GM19372 (cell line): Measurements from ENCODE around the gene CISTR.

Experiments
- ATAC-seq: cut with Tn5 transposase; IDR thresholded peaks from one replicate; pipeline ENCODE4 v1.9.1; 2021; ENCODE audit warnings: mild to moderate bottlenecking, low read depth, moderate library complexity; ENCODE audit not compliant: unreplicated experiment

The CISTR gene

DNA sequence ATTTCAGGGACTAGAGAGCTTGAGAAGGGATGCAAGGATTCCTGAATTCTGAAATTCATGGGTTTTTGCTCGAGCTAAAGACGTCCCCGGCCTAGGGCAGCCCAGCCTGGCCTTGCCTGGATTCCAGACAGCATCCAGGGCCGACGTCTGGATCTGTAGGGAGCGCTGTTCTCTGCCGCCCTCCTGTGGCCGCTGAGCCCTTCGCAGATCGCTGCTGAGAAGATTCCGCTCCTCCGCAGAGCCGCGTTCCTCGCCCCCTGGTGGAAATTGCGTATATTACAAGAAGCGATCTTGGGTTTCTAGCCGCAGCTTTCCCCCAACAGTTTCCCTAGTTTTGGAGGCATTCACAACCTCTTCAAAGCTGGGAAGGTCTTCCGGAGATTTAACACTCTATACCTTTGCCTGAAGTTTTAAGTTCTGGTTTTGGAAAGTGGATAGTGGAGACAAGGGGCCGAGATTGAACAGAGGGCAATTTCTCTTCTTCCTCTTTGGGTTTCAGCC is 5.1 kb downstream of the CISTR start:
- ATAC-seq: peak; percentile 52

DNA sequence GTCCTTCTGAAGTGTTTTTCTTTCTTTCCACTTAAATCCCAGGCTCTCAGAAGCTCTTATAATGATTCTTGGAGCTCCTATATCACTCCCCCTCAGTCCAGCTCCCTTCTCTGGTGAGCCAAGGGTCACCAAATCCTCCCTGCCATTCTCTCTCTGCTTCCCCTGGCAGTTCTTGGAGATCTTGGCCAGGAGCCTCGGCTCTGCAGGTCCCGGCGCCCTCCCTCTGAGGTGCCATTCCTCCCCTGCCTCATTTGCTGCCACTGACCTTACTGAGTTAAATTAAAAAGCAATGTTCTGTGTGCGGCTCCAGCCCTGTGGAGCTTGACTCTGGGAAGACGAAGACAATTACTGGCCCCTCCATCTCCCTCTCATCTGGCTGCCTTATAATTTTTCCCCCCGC is 7.0 kb downstream of the CISTR start:
- ATAC-seq: no peak

DNA sequence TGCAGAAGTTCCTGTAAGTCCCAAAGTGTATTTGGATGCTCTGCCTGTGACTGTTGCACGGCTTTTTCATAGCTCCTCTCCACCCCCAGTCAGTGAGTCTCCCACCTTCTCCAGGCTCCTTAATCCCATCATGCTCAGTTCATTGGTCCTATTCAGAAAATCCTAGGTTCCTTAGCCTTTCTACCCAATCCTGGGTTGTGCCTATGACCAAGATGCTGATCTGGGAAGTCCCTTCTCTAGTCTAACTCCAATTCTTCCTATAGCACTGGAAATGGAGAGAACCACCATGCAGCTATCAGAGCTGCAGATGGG is 7.7 kb downstream of the CISTR start:
- no peak for ATAC-seq

DNA sequence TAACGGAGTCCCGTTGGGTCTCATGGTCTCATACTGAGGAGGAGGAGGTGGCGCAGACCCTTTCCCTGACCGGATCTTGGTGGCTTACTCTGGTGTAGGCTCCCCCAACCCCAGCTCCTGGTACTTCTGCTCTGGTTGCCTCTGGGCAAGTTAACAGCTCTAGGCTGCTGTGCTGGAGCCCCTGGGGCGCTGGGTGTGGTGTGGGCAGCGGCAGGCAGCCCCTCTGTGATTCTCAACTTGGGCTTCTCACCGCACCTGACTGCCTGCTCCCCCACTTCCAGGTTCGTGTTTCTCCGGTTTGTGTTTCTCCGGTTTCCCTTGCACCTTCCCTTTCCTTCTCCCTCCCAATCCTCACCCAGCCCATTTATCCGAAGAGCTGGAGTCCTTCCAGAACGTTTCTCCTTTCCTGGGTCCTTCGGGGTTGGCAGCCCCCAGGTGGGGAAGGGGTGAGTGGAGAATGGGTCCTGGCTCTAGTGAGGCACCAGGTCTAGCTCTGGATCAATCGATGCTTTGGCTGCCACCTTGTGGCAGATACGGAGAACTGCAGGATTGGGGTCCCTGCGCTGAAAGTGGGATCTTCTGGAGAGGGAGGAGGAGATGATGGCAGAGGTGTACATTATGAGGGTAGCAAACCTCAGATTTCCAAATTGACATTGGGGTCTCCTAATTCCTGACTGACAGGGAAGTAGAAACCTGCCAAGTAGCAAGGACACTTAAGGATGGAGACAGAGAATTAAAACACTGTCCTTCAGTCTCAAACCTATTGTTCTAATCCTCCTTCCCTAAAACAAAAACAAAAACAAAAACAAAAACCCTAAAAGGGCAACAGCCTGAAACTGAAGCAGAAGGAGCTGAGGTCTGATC is 8.3 kb downstream of the CISTR start:
- no peak for ATAC-seq

DNA sequence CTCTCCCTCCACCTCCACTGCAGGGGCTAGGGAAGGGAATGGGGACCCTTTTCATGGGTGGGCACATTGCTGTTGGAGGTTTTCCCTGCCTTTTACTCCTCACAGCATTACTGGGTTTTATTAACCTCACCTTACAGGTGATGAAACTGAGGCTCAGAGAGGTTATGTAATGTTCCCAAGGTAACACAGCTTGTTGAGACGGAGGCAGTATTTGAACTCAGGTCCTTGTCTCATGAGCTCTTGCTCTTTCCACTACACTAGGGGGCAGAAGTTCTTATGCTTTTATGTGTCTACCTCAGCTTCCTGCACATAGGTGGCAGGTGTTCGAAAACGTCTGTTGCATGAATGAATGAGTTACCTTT is 11.7 kb downstream of the CISTR start:
- no peak for ATAC-seq

DNA sequence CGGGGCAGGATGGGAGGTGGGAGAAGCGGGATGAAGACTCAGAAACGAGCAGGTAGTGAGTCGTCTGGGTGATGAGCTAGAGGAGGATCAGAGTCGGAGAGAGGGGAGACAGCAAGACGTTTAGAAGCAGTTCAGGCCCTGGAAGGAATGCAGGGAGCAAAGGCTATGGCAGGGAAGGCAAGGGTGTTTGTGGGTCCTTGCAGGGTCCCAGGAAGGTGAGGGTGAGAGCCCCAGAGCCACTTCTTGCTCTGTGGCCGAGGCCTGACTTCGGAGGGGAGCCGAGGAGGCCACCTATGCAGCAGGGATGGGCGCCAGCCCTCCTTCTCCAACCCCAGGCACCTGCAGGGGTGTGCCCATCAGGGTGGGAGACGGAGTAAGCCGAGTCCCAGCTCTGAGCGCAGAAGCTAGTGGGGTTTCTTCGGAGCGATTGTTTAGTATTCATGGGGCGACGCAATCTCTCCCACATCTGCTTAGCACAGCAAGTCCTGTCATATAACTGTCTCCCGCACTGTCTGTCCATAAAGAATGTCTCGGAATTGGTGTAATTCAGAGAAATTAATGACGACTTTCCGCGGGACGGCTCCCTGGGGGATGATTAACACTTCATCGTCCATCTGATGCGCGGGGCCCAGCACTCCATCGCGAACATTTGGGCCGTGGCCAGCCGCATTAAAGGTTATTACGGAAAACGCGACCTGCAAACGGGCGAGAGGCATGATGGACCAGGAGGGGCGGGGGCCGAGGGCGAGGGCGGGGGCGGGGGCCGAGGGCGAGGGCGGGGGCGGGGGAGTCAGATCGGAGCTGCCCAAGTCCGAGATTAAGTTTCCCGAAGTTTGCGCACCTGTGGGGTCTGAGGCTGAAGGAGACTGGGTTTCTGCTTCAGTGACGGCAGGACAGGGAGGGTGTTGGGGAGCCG is 12.3 kb downstream of the CISTR start:
- ATAC-seq: no peak

DNA sequence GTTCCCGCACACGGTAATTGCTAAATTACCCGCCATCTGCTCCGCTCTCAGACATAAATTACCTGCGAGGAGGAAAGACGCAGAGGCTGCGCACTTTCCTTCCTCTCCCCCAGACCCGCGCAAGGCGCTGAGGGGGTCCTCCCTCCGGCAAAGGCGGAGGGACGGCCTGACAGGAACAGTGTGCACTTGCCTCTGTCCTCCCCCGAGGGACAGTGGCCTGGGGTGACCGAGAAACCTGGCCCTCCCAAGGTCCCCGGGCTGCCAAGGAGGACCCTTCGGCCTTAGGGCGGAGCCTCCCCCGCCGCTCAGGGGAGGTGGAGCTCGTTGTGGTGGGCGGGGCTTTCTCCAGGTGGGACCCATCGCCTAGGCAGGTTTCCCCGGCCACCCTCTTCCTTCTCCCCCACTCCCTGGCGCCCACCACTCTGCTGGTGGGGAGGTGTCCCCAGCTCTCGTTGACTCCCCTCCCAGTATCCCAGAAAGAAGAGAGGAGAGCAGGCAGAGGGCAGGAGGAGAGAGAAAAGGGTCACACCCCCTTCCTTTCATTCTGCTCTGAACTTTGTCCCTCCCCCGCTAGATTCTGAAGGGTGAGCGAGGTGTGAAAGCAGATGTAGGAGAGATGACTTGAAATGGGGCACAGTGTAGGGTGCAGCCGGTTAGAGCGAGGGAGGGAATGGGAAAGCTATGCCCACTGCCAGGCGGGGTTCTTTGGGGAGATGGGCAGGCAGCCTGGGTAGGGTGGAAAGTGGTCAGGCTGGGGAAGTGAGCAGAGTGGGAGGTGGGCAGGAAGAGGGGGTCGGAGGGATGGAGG is 13.2 kb downstream of the CISTR start:
- no peak for ATAC-seq

DNA sequence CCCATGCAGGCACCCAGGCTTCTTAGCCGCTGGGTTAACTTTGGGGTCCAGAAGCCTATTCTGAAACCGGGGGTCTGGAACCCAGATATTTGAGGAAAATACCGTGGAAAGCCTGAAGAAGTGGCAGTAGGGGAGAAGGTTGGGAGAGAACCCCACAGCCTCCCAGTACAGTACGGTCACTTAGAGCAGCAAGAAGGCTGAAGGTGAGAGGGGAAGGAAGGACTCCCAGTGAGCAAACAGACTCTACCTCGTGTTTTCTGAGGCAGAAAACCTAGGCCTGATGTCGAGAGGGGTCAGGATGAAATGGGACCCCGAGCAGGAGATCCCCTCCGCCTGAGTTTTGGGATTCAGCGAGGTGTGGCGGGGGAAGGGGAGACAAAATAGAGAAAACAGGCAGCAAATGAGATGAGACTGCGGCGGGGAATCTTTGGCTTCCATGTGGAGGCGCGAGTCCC is 13.8 kb downstream of the CISTR start:
- no peak for ATAC-seq

DNA sequence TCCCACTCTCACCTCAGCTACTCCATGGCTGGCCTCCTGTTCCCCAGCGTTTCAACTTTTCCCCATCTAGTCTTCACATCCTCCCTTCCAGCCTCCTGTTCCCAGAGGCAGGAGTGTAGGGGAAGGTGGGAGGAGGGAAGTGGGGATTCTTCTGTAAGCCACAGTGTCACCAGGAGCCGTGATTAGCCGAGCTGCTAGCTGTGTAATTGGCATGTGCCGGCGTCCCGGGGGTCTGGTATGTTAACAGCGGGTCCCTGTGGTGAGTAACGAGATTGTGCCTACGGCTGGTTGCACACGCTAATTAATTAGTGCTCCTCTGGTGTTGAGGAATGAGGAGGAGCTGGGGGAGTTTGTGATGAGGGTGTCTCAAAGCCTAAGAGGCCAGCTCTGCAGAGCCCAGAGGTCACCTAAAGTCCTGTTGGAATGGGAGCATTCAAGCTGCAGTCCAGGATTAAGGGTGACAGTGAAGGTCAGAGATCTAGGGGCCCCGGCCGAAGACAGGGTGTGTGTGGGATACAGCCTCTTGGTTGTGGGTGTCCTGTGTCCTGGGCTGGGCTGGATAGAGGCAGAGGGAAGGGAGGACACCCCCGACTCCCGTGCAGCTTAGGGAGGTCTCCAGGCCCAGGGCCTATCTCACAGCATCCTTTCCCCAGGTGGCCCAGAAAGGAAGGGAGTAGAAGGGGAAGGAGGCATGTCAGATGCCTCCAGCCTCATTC is 14.5 kb downstream of the CISTR start:
- no peak for ATAC-seq

DNA sequence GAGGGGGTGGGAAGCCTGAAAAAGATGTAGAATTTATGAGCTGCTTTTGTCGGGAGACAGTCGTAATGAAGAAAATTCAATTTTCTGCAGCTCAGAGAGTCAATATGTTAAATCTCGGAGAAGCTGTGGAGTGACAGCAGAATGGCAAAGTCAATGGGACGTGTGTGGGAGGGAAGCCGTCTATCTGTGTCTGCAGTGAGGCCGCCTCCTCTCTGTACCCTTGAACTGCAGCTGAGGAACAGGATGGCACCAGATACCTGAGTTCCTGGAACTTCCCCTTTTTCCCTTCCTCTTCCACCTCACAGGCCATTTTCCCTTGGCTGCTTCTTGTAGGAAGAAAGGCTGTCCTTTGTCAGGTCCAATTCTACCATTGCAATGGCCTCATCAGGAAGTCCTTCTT is 15.2 kb downstream of the CISTR start:
- ATAC-seq: no peak

DNA sequence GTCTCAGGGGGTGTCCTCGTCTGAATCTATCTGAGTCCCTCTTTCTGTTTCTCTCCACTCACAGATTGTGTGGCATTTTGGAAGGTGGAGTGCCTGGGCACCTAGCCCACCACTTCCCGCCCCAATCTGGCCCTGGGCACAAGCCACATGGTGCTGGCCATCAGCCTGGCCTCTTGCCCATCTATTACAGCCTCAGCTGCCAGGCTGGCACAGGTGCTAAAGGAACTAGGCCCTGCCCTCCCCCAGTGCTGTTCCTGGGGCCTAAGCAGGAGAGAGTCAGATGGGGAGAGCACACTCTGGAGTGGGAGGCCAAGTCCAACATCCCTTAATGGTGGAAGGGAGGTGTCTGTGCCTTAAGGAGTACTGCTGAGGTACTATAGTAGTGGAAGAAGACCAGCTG is 16.2 kb downstream of the CISTR start:
- ATAC-seq: no peak

DNA sequence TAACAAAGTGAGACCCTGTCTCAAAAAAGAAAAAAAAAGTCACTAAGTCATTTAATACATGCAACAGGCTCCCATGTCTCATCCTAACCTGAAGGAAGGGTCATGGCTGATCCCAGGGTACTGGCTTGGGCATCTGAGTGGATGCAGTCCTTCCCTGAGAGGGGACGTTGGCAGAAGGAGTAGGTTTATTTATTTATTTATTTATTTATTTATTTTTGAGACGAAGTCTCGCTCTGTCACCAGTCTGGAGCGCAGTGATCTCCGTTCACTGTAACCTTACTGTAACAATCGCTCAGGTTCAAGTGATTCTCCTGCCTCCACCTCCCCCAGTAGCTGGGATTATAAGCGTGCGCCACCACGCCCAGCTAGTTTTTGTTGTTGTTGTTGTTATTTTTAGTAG is 17.4 kb downstream of the CISTR start:
- no peak for ATAC-seq

DNA sequence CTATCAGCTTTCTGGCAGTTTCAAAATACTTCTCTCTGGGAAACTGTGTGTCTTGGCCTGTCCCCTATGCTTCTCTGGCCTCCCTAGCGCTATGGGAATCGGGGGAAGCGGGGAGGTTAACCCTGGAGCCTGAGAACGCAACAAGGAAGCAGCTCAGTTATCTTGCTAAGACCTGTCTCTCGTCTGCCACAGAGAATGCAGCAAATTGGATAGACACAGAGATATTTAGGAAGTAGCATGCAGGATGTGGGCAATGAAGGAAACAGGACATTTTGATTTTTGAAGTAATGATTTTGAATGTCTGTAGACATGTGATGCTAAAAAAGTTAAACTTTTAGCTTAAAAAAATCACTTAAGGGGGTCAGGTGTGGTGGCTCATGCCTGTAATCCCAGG is 18.0 kb downstream of the CISTR start:
- ATAC-seq: no peak

DNA sequence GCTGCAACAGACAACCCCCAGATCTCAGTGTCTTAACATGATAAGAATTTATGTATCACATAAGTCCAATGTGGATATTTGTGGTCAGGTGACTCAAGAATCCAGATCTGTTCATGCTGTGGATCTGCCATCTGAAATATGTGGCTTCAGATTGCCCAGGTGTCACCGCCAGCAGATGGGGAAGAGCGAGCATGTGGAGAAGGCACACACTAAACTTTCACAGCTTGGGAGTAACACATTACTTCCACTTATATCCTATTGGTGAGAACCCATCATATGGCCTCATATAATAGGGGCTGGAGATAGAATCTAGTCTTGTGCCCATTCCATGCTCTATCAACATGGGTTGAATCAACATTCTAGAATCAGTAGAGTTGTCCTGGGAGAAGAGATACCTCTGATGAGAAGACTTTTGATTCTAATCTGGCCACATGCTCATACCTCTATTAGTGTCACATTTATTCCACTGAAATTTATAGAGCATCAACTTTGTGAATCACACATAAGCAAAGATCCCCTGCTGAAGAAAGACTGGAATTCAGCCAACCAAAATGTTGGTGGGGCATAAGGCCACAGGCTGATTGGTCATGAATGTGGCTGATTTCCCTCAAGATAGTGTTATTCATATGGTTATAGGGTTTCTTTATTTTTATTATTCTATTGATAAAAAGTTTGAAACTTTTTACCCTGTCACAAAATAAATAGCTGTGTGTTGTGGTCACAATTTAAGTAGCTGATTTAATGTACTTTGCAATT is 18.6 kb downstream of the CISTR start:
- no peak for ATAC-seq

DNA sequence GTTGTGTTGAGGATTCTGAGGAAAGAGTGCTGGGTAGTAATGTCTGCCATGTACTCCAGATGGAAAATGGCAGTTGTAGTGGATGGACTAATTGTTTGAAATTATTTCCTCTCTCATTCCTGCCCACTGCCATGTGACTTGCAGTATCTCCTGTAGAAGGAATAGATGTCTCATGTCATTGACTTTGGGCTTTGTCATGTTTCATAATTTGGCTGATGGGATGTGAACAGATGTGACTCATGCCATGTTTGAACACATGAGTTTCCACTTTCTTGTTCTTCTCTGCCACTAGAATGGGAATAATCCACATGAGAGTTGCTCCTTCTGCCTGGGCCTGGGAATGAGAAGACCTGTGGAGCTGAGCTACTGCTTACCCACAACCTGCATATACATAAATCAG is 22.1 kb downstream of the CISTR start:
- no peak for ATAC-seq

DNA sequence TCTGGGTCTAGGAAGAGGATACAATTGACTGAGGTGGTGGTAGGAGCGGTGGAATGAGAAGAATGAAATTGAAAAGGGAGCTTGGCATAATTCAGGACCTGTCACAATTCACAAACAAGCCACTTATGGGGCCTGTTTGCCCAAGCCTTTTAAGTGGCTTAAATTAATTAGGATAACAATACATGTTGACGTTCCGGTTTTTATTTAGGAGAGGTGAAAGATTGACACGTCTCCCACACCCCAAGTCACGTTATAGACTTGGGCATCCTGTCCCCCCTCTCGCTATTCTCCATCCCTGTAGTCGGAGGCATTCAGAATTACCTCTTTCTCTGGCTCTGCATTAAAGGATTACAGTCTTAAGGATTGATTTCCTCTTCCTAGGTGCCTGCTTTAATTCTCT is 23.6 kb downstream of the CISTR start:
- no peak for ATAC-seq

DNA sequence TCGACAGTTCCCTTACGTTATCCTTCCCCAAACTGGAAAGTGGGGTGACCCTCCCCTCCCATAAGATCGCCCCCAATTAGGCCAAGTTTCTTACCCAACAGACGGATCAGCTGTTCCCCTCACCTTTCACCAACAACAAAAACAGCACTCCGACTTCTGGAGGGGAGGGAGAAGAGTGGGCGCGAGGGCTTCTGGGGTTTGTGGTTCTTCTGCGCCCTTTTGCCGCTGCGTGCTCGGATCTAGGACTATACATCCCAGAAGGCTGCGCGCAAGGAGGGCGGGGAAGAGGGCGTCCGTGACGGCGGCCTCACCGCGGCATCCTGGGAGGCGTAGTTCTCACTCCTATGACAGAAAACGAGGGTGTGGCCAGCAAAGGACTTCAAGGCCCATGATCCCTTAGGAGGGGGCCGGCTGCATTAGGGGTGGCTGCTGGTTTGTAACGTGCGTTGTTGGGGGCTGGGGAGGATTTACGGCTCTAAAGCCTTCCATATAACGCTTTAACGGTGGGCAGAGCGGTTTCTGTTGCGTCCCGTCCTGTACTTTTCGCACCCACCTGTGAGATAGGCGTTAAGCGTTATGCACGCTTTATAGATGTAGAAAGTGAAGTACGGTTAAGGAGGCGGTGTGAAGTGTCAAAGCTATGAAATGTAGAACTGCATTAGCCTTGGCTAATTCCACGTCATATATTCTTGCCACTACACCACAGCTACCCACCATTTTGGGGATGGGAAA is 24.3 kb downstream of the CISTR start, which contains the start of gene CALCOCO1:
Gene CALCOCO1 (minus strand): TSS at position 143 of the 732 bp plus-strand sequence. CDS start 2,210 bp downstream, outside the sequence.
- ATAC-seq: peak; percentile 99

DNA sequence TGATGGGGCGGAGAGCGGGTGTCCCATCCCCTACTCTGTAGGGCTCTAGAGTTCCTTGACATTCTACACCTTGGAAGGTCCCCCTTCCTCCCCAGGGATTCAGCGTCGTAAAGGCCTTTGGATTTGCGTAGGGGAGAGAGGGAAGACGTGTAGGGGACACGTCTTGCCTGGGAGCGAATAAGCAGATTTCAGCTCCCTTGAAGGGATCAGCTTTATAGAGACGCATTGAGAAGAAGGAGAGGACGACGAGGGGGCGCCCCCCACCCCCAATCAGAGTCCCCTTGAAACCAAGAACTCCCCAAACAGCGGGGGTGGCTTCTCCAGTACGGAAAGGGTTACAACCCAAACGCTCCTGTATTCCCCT is 24.9 kb downstream of the CISTR start:
- ATAC-seq: no peak

DNA sequence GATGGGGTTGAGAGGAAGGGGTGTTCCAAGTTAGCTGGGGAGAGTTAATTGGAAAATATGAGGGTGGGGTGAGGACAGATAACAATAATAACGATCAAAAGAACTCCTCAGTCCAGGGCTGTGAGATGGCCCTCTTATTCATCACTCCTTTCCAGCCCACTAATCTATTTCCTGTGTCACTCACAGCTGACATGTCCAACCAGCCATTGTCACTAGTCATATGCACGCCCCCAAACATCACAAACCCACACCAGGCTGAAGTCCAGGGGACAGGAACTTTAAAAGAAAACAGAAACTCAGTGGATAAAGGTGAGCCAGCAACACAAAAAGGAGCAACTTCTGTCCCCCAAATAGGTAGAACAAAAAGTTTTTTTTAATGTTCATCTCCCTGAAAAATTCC is 25.4 kb downstream of the CISTR start:
- no peak for ATAC-seq
